Endometrial microvascular endothelial cells (primary cell): Measurements from ENCODE around the gene TSPAN12. TPM values are rescaled to one million over a fixed set of nuclear protein-coding genes. Genes with fewer than 3 reads are reported as not detected.
"Not testable (repeated sequence)": the region's sequence is repeated elsewhere in the genome, so short reads cannot be mapped to it uniquely, and the experiment has no call there.

ENCODE experiments used
- in situ Hi-C: cut with HindIII; loops from 2 replicates; pipeline ENCODE4 v1.10.0; 2017; ENCODE audit warnings: low sequenced_read_pairs, low pct_unique_long_range_greater_than_20kb; ENCODE audit errors: inconsistent ontology term
- total RNA-seq: library from RNA; depleted of rRNA; stranded (reverse); fragments of >200 nt; gene quantifications from one replicate; pipeline ENCODE4 v1.2.3, GENCODE V29; 2015; ENCODE audit errors: inconsistent ontology term

Gene TSPAN12
- 20.7 TPM for total RNA-seq

- in situ Hi-C loops: no loop called here
Measured at GRCh38 chr7:120857588-120858573, at the start of gene TSPAN12. TSPAN12 (minus strand) TSS chr7:120858144; CDS start chr7:120856763, 1,381 bp downstream.

- in situ Hi-C loops: no loop called here
Measured at GRCh38 chr7:120898715-120899499, 41.0 kb upstream of the TSPAN12 start.

- in situ Hi-C loops: not testable (repeated sequence)
Measured at GRCh38 chr7:120895253-120895652, 37.3 kb upstream of the TSPAN12 start.

GRCh38 chr7:120885602-120886001 lies 27.7 kb upstream of the TSPAN12 start:
- in situ Hi-C loops: not testable (repeated sequence)

GRCh38 chr7:120877701-120878100 lies 19.8 kb upstream of the TSPAN12 start:
- in situ Hi-C loops: no loop called here

- in situ Hi-C loops: no loop called here
Measured at GRCh38 chr7:120876922-120877321, 19.0 kb upstream of the TSPAN12 start.

GRCh38 chr7:120874722-120875121 lies 16.8 kb upstream of the TSPAN12 start:
- in situ Hi-C loops: no loop called here

GRCh38 chr7:120874016-120874415 lies 16.1 kb upstream of the TSPAN12 start:
- in situ Hi-C loops: no loop called here

- in situ Hi-C loops: no loop called here
Measured at GRCh38 chr7:120873401-120873800, 15.5 kb upstream of the TSPAN12 start.

GRCh38 chr7:120869700-120870099 lies 11.8 kb upstream of the TSPAN12 start:
- in situ Hi-C loops: no loop called here

- in situ Hi-C loops: no loop called here
Measured at GRCh38 chr7:120867932-120868331, 10.0 kb upstream of the TSPAN12 start.

- in situ Hi-C loops: no loop called here
Measured at GRCh38 chr7:120865191-120865981, 7.4 kb upstream of the TSPAN12 start.

- in situ Hi-C loops: no loop called here
Measured at GRCh38 chr7:120864141-120864900, 6.4 kb upstream of the TSPAN12 start.

GRCh38 chr7:120862987-120863590 lies 5.1 kb upstream of the TSPAN12 start:
- in situ Hi-C loops: no loop called here

- in situ Hi-C loops: no loop called here
Measured at GRCh38 chr7:120860156-120860555, 2.2 kb upstream of the TSPAN12 start.

GRCh38 chr7:120859459-120859858 lies 1.5 kb upstream of the TSPAN12 start:
- in situ Hi-C loops: no loop called here

- in situ Hi-C loops: no loop called here
Measured at GRCh38 chr7:120856621-120857352, 1.2 kb downstream of the TSPAN12 start.
